CD4-positive, alpha-beta T cell (primary cell): ENCODE measurements around the gene SGSM1. TPM values are rescaled to one million over a fixed set of nuclear protein-coding genes. Genes with fewer than 3 reads are reported as not detected.

ENCODE experiments used
- ATAC-seq: fragments of 200-7000 bp; cut with Tn5 transposase; one replicate; pipeline ENCODE4 v1.10.0; 2022; ENCODE audit warnings: mild to moderate bottlenecking; ENCODE audit not compliant: poor library complexity
- CTCF ChIA-PET: fragments of 350-600 bp; sonication (Branson Sonifier 250); formaldehyde crosslinking; loops from one replicate; lab custom pipeline; 2021; ENCODE audit warnings: antibody characterized with exemption, inconsistent platforms; lab: Charles Lee
- POLR2A ChIA-PET: fragments of 350-600 bp; sonication (Branson Sonifier 250); formaldehyde crosslinking; loops from one replicate; lab custom pipeline; 2021; ENCODE audit warnings: antibody characterized with exemption, inconsistent platforms; lab: Charles Lee
- DNase-seq, 14 experiments: peaks; one replicate each; pipeline ENCODE4 v3.0.0-alpha.2; 2013 to 2020; ENCODE audit warnings: mixed read lengths in 2 of 14
- H3K27ac ChIP-seq, 2 donors: one replicate each; pipeline versions ENCODE4 v1.5.1 to v1.7.0; 2013; ENCODE audit warnings: low read length in 2 of 2, low read depth in 1 of 2, mild to moderate bottlenecking in 1 of 2
- H3K27me3 ChIP-seq, 2 experiments: 1 replicate in 1 of 2; 2 replicates in 1 of 2; pipeline versions ENCODE4 v1.6.1 to v1.7.0; 2013; ENCODE audit warnings: low read length in 2 of 2, control low read depth in 1 of 2, mild to moderate bottlenecking in 1 of 2, moderate library complexity in 1 of 2; ENCODE audit not compliant: insufficient read depth in 2 of 2, control insufficient read depth in 1 of 2
- H3K36me3 ChIP-seq: one replicate; pipeline ENCODE4 v1.6.1; 2013; ENCODE audit warnings: low read length, control low read depth; ENCODE audit not compliant: insufficient read depth
- H3K4me1 ChIP-seq: one replicate; pipeline ENCODE4 v1.6.1; 2013; ENCODE audit warnings: low read length, control low read depth; ENCODE audit not compliant: insufficient read depth
- H3K4me3 ChIP-seq: one replicate; pipeline ENCODE4 v1.5.1; 2013; ENCODE audit warnings: mild to moderate bottlenecking, low read length, moderate library complexity
- H3K9me3 ChIP-seq, 2 experiments: 1 replicate in 1 of 2; 2 replicates in 1 of 2; pipeline versions ENCODE4 v1.6.1 to v1.7.0; 2013; ENCODE audit warnings: low read length in 2 of 2, mild to moderate bottlenecking in 2 of 2, control low read depth in 1 of 2, moderate library complexity in 1 of 2; ENCODE audit not compliant: control insufficient read depth in 1 of 2, insufficient read depth in 1 of 2
- H3K27ac Mint-ChIP-seq: one replicate; pipeline ENCODE4 v1.8.0; 2020; ENCODE audit warnings: mixed read lengths
- H3K27me3 Mint-ChIP-seq: one replicate; pipeline ENCODE4 v1.8.0; 2021; ENCODE audit warnings: mixed read lengths
- H3K36me3 Mint-ChIP-seq: one replicate; pipeline ENCODE4 v1.8.0; 2021; ENCODE audit warnings: low read depth, mixed read lengths
- H3K4me1 Mint-ChIP-seq: one replicate; pipeline ENCODE4 v1.8.0; 2021; ENCODE audit warnings: low read depth, mixed read lengths
- H3K4me3 Mint-ChIP-seq: one replicate; pipeline ENCODE4 v1.8.0; 2020; ENCODE audit warnings: mild to moderate bottlenecking, mixed read lengths
- H3K9me3 Mint-ChIP-seq: one replicate; pipeline ENCODE4 v1.8.0; 2020; ENCODE audit warnings: mixed read lengths
- intact Hi-C, 2 experiments: fragments of 100-400 bp; cut with DNase I in 1 of 2; cut with micrococcal nuclease in 1 of 2; formaldehyde crosslinking; loops; one replicate each; pipeline versions ENCODE4 v1.15.1 to v1.9.0; 2023 to 2025; cut with DNase I, micrococcal nuclease
- total RNA-seq, 174 experiments: library from RNA in 2 of 174; stranded (reverse) in 2 of 174; gene quantifications; one replicate each; pipeline ENCODE4 v1.2.3 and lab custom pipeline; 2021 to 2026
- TF ChIP-seq, protein P1 (sequence below): fragments of 200-600 bp; IDR thresholded peaks from one replicate; pipeline ENCODE4 v1.8.0; 2022; ENCODE audit warnings: antibody characterized with exemption, mild to moderate bottlenecking

The SGSM1 gene
- total RNA-seq, 2 experiments from 2014 or later, result 1.3 to 1.9 TPM

DNA sequence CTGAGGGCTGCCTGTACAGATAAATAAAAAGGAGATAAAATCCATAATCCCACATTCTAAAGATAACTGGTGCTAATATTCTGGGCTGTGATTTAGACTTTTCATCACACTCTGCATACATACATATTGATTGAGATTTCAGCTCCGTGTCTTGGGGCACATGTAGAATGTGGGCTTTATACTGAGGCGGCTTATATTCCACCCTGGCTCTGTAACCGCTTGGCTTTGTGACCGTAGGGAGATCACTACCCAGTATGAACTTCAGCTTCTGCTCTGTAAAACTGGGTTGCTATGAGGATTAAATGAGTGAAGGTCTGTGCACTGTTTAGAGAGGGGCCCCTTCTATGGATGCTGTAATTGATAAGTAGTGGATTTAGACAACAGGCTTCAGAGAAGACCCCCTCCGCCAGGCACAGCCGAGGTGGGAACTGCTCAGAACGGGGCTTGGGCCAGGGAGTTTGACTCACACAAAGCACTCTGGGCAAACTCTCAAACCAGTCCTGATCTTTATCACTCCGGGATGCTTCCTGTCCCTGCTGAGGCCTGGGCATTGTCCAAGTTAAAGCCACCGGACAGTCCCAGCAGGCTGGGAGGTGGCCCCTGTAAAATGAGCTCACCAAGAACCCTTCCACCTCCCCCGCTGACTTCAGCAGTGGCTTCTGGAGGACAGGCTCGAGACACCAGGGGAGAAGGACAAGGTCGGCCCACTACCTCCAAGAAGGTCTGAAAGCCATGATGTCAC lies 163.7 kb downstream of the SGSM1 start:
- Mint-ChIP-seq H3K4me1 (no peaks in the 10 kb centered on the region), H3K4me3 (no peak overlapping the region), H3K27me3 (no peaks in the 10 kb centered on the region), H3K36me3 (no peaks in the 10 kb centered on the region), H3K27ac (no peak overlapping the region), H3K9me3 (no peaks in the 10 kb centered on the region)
- H3K4me3 ChIP-seq, result no peak overlapping the region
- intact Hi-C loops, result loop anchor here in 1 of 2 experiments (5.0 kb wide), 1 partner anchor 48 kb away; no protein-coding TSS in a partner anchor
- H3K9me3 ChIP-seq, result no peaks in the 10 kb centered on the region
- ChIA-PET POLR2A (no interaction called here), CTCF (no interaction called here)
- H3K4me1 ChIP-seq, result no peaks in the 10 kb centered on the region
- no peak for ATAC-seq
- H3K27ac ChIP-seq, result no peak overlapping the region
- DNase-seq, result no peak
- no peaks in the 10 kb centered on the region for H3K36me3 ChIP-seq
- no peaks in the 10 kb centered on the region for H3K27me3 ChIP-seq
- TF ChIP-seq, protein P1, sequence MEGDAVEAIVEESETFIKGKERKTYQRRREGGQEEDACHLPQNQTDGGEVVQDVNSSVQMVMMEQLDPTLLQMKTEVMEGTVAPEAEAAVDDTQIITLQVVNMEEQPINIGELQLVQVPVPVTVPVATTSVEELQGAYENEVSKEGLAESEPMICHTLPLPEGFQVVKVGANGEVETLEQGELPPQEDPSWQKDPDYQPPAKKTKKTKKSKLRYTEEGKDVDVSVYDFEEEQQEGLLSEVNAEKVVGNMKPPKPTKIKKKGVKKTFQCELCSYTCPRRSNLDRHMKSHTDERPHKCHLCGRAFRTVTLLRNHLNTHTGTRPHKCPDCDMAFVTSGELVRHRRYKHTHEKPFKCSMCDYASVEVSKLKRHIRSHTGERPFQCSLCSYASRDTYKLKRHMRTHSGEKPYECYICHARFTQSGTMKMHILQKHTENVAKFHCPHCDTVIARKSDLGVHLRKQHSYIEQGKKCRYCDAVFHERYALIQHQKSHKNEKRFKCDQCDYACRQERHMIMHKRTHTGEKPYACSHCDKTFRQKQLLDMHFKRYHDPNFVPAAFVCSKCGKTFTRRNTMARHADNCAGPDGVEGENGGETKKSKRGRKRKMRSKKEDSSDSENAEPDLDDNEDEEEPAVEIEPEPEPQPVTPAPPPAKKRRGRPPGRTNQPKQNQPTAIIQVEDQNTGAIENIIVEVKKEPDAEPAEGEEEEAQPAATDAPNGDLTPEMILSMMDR, result no peak

DNA sequence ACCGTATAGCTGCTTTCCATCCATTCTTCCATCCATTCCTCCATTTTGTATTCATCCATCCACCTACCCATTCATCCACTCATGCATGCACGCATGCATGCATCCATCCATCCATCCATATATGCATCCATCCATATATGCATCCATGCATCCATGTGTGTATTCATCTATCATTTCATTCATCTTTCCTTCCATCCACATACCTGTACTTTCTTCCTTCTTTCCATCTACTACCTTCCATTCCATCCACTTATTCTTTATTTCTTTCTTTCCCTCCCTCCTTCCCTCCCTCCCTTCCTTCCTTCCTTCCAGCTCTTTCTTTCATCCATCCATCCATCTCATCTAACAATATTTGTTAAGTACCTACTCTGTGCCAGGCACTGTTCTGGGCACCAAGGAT lies 166.4 kb downstream of the SGSM1 start:
- no peaks in the 10 kb centered on the region for H3K27me3 Mint-ChIP-seq
- POLR2A ChIA-PET, result no interaction called here

DNA sequence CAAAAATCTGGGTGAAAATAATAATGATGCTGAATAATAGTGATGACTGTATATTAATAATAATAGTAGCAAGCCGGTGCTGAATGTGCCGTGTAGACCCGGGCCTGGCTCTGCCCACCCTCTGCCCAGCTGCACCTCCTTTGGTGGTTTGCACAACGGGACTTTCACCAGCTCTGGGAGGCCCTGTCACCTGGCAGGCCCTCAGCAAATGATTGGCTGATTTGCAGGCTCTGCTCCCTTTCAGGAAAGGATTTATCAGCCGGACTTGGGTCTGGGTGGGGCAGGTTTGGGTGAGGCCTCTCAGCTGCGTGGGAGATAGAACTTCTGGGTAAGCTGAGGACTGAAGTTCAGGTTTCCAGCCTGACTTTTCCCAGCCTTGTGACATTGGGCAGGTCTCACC lies 167.9 kb downstream of the SGSM1 start:
- no peak for ATAC-seq
- TF ChIP-seq, protein P1, result no peak
- H3K4me1 Mint-ChIP-seq, result no peaks in the 10 kb centered on the region
- intact Hi-C loops, result loop anchor here in 1 of 2 experiments (5.0 kb wide), 1 partner anchor 43 kb away; no protein-coding TSS in a partner anchor
- no peak overlapping the region for H3K27ac ChIP-seq
- H3K27me3 Mint-ChIP-seq, result no peaks in the 10 kb centered on the region
- no peak overlapping the region for H3K27ac Mint-ChIP-seq
- ChIA-PET POLR2A (no interaction called here), CTCF (no interaction called here)
- no peaks in the 10 kb centered on the region for H3K4me1 ChIP-seq
- no peaks in the 10 kb centered on the region for H3K9me3 ChIP-seq
- no peak for DNase-seq
- H3K36me3 Mint-ChIP-seq, result no peaks in the 10 kb centered on the region
- no peak overlapping the region for H3K4me3 ChIP-seq
- H3K4me3 Mint-ChIP-seq, result no peak overlapping the region
- no peaks in the 10 kb centered on the region for H3K27me3 ChIP-seq
- no peaks in the 10 kb centered on the region for H3K9me3 Mint-ChIP-seq
- H3K36me3 ChIP-seq, result no peaks in the 10 kb centered on the region

More for the DNA sequence above, 166.4 kb downstream of the SGSM1 start:
- ATAC-seq (no peak), DNase-seq (no peak)
- Histone ChIP-seq H3K27me3 (no peaks in the 10 kb centered on the region), H3K4me1 (no peaks in the 10 kb centered on the region), H3K27ac (no peak overlapping the region), H3K4me3 (no peak overlapping the region), H3K9me3 (no peaks in the 10 kb centered on the region), H3K36me3 (no peaks in the 10 kb centered on the region)
- CTCF ChIA-PET, result no interaction called here
- Mint-ChIP-seq H3K4me3 (no peak overlapping the region), H3K36me3 (no peaks in the 10 kb centered on the region), H3K27ac (no peak overlapping the region), H3K4me1 (no peaks in the 10 kb centered on the region), H3K9me3 (no peaks in the 10 kb centered on the region)
- intact Hi-C loops, result loop anchor here in 1 of 2 experiments (5.0 kb wide), 1 partner anchor 45 kb away; no protein-coding TSS in a partner anchor
- TF ChIP-seq, protein P1, result no peak
